Medulla oblongata (tissue), 1 donor: ENCODE measurements around the gene DHCR24.

ENCODE experiments used
- DNase-seq: peaks from one replicate; pipeline ENCODE4 v3.0.0-alpha.2; 2015; ENCODE audit errors: extremely low spot score

DHCR24 gene

GRCh38 chr1:54864460-54865208, 22.4 kb downstream of the DHCR24 start:
- no peak for DNase-seq

- no peak for DNase-seq
Measured at GRCh38 chr1:54863267-54863665, 23.7 kb downstream of the DHCR24 start.

GRCh38 chr1:54861070-54861761, 25.8 kb downstream of the DHCR24 start:
- DNase-seq: no peak

GRCh38 chr1:54859700-54860391, 27.1 kb downstream of the DHCR24 start:
- DNase-seq: no peak

GRCh38 chr1:54857746-54858561, 29.0 kb downstream of the DHCR24 start:
- no peak for DNase-seq

GRCh38 chr1:54857141-54857540, 29.9 kb downstream of the DHCR24 start:
- DNase-seq: no peak

GRCh38 chr1:54854381-54855020, 32.5 kb downstream of the DHCR24 start:
- DNase-seq: no peak

- no peak for DNase-seq
Measured at GRCh38 chr1:54853793-54854370, 33.1 kb downstream of the DHCR24 start.

GRCh38 chr1:54853096-54853792, 33.8 kb downstream of the DHCR24 start:
- no peak for DNase-seq

GRCh38 chr1:54851936-54852524, 35.0 kb downstream of the DHCR24 start:
- no peak for DNase-seq

GRCh38 chr1:54851406-54851805, 35.6 kb downstream of the DHCR24 start:
- DNase-seq: no peak

- DNase-seq: no peak
Measured at GRCh38 chr1:54850737-54851136, 36.3 kb downstream of the DHCR24 start.

GRCh38 chr1:54850069-54850730, 36.8 kb downstream of the DHCR24 start:
- DNase-seq: peak; percentile 71

GRCh38 chr1:54849219-54850068, 37.6 kb downstream of the DHCR24 start:
- DNase-seq: no peak

GRCh38 chr1:54848134-54848948, 38.7 kb downstream of the DHCR24 start:
- DNase-seq: no peak

- no peak for DNase-seq
Measured at GRCh38 chr1:54846716-54847284, 40.2 kb downstream of the DHCR24 start.

- no peak for DNase-seq
Measured at GRCh38 chr1:54846301-54846700, 40.7 kb downstream of the DHCR24 start.
